ENCODE results near the gene KLHL29.

The KLHL29 gene

DNA sequence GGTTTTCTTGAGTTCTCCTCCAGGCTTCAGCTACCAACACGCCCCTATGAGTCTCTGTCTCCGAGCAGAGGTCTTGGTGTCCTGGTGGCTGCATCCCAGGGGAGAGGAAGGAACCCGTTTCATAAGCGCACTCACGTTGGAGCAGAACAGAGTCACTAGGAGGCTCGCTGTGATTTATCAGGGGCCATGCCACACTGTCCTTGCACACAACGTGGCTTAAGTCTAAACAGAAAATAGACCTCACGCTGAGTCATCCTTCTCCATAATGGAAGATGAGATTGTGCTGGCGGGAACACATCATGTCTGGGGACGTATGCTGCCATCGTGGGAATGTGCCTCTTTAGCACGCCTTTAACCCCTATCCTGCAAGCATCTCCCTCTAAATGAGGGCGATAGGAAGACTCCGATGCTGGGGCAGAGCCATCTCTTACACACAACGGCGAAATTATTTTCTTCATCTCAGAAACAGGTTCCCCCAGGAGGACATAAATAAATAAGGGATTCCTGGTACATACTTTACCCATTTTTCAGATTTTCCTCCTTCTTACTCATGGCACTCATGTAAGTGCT lies 211.4 kb downstream of the KLHL29 start:
- no peak for DNase-seq

DNA sequence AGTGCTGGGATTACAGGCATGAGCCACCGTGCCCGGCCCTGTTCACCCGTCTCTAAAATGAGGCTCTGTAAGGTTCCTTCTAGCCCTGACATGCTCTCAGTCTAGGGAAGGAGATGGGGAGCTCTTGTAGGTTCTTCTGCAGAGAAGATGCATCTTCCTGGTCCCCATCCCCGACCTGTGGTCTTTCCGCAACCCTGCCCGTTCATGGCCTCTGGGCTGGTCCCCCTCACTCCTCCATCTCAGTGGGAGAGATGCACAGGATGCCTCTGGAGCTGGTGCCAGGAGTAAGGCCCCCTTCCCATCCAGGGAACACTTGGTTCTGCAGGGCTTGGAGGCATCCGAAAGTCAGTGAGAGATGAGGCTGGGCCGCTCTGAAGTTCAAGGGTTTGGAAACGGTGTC lies 212.7 kb downstream of the KLHL29 start:
- DNase-seq: no peak

DNA sequence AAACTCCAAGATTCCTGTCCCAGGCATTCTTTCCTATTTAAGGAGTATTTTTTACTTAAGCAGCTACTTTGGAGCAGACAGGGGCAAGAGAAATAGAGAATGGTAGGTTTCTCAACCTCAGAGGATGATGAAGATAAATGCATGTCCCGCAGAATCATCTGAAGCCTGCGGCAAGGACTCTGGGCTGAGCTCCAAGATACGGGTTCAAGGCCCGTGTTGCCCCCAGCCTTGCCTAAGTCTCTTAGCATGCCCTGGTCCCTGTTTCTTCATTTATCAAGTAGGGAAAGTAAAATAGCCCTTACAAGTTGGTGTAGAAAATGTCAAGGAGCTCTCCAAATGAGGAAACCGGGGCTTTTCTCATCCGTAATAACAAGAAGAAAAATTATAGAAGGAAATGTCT lies 214.0 kb downstream of the KLHL29 start:
- no peak for DNase-seq

DNA sequence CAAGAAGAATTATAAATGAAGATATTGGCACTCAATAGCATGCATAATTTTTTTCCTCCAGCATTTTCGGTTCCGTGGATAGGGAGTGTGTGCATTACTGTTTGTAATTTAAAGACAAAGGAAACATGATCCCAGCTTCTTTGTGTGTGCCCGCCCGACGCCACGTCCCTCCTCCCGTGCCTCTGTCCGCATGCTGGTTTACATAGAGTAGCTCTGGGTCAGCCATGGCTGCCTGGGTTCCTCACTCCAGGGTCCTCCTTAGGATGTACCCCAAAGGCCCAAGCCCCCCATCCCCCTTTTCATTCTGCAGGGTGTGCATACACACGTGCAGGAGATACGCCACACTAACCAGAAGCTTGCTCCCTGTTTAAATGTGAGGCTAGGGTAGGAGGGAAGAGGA lies 214.7 kb downstream of the KLHL29 start:
- no peak for DNase-seq

DNA sequence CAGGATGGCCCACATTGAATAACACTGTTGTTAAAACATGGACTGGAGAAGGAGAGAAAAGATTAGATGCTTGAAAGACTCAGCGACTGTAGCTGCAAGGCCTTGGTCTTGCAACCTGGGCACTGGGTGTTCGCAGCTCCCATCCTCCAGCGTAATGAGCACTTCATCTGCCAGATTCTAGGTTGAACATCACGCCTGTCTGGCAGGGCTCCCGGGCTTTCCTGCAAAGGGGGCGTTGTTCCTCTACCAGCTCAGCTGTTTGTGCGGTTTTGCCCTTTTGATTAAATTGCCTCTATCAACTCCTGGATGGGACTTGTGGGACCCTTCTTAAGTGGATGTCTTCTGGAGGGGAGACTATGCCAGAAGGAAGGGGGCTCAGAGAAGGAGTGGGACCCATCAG lies 215.4 kb downstream of the KLHL29 start:
- DNase-seq: no peak

DNA sequence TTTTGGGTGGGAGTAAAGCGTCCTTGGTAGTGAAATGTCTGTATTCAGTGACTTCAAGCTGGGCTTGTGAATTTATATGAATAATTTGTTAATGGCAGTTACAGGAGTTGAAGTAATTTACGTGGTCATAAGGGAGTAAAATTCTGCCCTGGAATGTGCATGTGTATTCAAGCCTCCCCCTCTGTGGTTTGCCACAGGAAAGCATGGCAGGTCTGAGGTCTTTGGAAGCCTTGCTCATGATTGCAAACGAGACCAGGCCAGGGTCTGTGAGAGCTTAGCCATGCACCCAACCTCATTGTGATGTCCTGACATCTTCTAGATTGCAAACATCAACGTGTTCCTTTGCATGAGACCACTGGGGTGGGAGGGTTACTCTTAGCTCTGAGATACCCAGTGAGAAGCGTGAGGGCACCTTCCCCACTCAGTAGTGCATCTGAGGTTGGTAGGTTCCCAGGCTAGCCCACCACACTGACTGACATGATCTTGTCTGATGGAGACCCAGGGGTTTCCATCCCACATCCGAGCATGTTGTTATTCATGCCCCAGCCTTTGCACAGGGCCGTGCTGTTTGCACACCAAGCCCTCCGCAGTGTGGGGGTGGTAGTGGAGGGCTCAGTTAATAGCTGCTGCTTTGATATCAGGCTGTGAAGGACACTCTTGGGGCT lies 216.5 kb downstream of the KLHL29 start:
- no peak for DNase-seq

DNA sequence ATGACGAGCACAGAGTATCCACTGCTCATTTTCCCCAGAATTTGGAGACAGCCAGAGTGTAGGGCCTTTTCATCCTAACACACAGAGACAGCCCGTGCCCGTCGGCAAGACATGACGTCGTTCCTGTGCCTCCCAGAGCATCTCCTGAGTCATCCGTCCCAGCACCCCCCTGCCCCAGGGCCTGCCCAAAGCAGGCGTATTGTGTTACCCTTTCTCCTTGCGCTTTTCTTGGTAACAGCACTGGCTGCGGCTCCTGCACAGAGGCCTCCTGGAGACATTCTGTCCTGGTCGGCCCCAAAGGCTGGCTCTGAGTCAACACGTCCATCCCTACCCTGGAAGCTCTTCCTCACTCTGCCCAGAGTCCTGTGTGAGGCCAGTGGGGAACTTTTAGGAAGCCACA lies 217.1 kb downstream of the KLHL29 start:
- no peak for DNase-seq

DNA sequence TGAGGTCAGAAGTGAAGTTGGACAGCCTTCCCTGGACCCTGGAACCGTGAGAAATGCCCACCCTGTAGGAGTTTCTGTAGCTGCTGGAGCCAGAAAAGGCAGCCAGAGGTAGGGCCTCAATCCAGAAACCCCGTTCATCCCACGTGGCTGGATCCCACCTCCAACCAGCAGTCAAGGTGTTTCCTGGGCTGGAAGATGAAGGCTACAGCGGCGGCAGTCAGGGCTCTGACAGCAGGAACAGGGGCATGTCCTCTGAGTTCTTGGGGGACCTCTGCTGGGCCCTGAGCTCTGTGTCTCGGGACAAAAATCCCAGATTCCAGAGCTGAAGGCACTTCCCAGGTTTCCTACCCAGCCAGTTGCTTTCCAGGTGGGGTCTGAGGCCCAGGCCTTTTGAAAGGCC lies 218.2 kb downstream of the KLHL29 start:
- DNase-seq: no peak

DNA sequence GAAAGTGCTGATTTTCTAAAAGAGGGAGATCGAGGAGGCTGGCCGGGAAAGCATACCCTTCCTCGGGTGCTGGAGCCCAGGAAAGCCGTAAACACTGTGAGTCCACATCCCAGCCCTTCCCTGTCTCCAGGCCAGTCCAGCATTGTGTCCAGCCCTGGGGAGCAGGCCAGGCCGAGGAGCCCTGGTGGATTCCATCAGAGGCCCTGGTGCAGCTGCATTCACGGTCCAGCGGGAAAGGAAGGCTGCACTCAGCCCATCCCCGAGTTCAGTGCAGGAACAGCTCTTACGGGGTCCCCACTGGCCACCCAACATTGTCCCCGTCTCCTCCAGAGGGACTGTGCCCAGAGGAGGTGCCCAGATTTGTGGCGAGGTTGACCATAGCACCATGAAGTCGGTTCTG lies 218.6 kb downstream of the KLHL29 start:
- DNase-seq: no peak

DNA sequence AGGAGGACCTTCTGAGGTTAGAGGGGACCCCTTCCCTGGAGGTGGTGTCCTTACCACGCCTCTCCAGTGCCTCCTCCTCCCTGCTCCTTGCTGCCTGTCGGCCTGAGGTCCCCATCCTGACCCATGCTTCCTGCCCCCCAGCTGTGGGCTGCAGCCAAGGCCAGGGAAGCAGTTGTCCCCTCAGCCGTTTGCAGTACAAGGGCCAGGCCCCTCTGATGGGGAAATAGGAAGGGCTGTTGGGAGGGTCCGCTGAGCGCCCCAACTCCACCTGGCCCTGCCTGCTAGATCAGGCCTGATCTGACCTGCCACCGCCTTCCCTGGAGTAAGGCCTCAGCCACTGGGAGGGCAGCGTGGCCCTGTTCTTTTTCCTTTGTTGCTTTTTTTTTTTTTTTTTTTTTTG lies 219.8 kb downstream of the KLHL29 start:
- no peak for DNase-seq

DNA sequence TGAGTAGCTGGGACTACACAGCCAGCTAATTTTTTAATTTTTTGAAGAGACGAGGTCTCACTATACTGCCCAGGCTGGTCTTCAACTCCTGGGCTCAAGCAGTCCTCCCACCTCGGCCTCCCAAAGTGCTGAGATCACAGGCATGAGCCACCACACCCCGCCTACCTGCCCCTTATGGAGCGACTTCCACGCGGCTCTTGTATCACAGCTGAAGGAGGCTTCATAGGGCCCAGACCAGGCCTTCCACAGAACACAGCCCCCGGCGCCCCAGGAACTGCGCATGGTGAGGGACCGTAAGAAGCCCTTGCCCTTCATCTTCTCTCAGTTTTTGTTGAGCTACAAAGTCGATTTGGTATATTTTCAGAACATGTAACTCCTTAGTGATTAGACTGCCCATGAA lies 220.3 kb downstream of the KLHL29 start:
- DNase-seq: no peak

DNA sequence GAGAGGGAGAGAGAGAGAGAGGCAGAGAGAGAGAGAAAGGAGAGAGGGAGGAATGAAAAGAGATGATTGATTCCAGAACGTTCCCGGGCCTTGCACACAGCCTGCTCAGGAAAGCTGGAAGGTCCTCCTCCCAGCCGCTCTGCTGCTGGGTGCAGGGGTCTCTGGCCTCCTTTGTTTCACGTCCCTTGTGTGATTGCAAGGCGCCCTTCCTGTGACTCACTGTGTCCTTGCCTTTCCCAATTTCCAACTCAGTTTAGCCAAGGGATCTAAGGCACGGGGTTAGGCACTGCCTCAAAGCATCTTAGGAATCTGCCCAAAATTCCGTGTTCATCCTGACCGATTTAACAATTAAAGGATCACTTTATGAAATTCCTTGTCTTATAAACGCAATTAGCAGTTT lies 221.2 kb downstream of the KLHL29 start:
- no peak for DNase-seq

DNA sequence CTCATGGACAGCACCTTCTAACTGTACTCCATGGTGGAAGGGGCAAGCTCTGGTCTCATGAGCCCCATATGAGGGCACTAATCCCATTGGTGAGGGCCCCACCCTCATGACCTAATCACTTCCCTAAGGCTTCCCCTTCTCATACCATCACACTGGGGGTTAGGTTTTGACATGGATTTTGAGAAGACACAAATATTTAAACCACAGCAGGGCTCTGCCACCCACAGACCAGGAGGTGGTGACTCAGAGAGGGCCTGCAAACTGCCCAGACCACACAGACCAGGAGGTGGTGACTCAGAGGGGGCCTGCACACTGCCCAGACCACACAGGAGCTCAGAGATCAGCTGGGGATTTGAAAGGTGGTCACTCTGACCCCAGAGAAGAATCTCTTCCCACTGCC lies 222.0 kb downstream of the KLHL29 start:
- DNase-seq: peak in 3 of 4 experiments; percentile 12 to 34 (median 25)

DNA sequence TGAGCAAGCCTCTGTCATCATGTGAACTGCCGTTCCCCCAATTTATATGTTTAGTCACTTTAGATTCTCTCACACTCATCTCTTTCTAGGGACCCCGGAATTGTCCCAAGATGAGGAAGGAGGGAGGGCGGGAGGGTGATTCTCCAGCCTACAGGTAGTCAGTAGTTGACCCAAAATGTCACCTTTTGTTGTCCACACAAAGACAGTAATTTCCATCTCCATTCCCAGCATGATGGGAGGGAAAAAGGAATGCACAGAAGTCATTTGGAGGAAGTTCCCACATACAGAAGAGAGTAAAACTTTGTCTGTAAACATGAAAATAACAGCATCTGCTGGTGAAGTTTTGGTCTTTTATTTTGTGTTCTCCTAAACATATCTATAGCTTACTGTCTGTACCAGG lies 222.9 kb downstream of the KLHL29 start:
- DNase-seq: peak in 1 of 4 experiments; percentile 10

DNA sequence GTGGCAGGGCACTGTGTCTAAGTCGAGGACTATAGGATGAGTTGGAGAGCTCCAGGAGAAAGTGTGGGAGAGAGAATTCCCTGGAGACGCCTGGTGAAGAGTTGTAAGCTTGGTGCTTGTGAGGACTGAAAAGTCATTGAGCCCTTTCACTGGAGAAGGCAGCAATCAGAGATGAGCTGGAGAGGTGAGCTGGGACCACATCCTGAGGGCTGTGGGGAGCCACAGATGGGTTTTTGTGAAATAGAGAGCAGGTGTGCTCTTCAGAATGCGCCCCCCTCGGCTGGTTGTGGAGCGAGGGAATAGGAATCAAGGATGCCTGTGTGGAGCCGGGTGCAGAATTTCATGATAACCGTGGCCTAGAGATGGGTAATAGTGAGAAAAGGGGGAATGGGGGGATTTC lies 224.3 kb downstream of the KLHL29 start:
- no peak for DNase-seq

DNA sequence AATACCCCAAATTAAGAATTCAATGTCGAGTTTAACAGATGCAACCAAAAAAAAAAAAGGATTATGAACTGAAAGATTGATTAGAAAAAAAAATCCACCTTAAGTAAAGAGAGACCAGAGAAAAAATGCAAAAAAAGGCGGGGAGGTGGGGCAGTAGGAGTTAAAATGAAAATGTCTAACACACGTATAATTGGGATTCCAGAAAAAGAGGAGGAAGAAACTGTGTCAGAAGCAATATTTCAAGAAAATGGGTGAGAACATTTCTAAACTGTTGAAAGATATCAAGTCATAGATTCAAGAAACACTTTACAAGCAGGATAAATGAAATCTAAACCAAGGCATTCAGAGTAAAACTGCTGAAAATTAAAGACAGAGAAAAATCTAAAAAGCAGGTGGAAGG lies 226.9 kb downstream of the KLHL29 start:
- no peak for DNase-seq

DNA sequence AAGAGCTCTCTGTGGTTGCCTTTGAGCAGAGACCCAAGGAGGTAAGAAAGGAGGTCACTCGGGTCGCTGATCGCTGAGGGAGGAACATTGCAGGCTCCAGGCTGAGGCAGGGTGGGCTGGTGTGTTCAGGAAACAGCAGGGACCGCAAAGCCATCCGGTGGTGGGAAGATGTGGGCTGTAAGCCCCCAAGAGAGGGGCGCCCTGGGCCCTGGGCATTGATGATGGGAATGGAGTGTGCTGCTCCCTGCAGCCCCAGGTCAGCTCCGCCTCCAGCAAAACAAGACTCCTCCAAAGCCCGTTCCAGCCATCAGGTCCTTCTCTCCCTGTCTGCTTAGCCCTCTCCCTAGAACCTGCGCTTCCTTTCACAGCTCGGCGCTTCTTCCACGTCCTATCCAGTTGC lies 229.7 kb downstream of the KLHL29 start:
- DNase-seq: no peak

DNA sequence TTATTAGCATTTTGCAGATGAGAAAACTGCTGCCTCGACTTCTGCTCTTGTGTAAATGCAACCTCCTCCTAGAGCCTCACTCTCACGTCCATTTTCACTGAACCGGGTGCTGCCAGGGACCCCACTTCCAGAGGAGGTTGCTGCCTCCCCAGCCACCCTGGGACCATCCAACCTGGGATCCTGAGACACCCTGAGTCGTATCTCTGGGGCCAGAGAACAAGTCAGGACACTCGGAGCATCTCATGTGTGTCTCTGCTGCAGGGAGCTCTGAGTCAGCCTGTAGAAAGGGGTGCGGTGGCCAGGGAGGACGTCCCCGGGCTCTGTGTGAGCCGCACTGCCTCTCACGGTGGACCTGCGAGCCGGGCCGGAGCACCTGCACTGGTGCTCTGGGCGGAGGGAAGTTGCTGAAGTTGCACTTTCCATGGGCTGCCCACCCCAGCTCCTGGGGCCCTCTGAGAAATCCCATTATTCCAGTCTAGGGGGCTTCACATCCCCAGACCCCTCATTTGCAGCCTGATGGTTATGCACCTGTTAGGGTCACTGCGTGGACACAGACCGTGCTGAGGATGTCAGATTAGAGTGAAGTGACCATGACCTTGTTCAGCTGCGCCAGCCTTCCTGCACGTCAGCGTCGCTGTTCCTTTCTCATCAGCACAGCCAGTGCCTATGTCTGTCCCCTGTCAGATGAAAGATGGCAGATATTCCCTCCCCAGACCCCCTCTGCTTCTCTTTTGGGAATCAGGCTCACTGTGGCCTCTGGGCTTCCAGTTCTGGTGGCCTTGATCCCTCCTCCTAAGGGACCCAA lies 230.4 kb downstream of the KLHL29 start:
- no peak for DNase-seq

DNA sequence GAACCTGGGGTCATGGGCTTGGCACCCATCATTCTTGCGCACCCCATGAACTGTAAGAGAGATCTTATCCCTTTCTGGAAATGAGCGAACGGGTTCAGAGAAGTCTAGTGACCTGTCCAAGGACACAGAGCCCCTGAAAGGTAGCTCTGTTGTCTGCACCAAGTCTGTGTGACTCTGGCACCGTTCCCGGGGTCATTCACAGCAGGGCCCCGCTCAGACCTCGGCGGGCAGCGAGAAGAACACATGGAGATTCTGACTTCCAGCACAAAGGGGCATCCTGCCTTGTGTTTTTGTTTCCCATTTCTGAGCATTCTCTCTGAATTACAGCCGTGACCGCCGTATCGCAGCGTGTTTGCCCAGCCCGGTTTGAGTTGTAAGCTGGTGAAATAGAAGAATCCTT lies 231.7 kb downstream of the KLHL29 start:
- DNase-seq: no peak

DNA sequence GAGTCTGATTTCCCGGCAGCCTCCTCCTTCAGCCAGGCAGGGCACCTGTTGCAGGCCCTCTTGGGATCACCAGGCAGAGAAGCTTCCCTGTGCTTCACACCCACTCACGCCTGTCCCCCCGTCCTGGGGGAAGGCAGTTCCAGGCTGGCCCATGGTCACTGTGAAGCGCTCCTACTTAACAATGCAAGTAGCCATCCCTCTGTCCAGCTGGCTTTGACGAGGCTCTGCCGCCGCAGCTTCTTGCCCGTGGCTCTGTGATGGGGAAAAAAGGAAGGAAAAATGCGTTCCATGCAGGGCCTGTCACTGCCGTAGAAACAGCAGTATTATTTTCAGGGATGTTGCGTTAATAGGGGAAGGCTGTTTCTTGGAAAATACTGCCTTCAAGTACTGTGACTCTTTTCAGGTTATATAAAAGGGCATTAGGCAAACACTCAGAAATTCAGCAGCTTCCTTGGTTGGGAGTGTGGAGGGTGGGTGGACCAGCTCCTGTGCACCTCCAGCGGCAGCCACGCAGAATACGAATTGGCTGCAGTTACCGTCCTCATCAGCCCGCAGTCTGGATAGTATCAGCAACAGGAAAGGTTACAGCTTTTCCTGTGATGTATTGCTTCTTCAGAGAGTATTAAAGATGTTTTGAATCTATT lies 232.3 kb downstream of the KLHL29 start:
- DNase-seq: no peak

DNA sequence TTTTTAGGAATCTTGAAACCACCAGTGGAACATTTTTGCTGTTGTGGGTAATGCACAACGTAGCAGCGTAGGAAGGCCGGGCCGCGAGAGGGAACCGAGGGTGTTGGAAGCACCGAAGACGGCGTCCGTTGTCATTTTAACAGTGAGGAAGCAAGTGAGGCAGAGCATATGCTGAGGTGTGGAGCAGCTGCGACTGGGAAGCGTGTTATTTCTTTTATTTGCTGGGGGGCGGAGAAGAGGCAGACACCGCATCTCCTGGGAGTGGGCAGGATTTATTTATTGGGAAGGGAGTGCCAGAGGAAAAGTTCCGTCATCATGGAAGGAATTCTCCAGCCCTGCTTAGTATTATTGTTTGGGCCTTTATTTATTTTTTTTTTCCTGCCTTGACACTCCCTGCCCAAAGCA lies 232.8 kb downstream of the KLHL29 start:
- no peak for DNase-seq

DNA sequence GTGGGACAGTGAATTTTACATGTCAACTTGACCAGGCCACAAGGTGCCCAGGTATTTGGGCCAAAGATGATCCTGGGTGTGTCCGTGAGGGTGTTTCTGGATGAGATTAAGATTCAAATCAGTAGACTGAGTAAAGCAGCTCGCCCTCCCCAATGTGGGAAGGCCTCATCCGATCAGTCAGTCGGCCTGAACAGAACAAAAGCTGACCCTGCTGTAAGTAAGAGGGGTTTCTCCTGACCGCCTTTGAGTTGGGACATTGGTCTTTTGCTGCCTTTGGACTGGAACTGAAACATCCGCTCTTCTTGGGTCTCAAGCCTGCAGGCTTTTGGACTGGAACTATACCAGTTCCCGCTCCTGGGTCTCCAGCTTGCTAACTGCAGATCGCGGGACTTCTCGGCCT lies 233.3 kb downstream of the KLHL29 start:
- no peak for DNase-seq

DNA sequence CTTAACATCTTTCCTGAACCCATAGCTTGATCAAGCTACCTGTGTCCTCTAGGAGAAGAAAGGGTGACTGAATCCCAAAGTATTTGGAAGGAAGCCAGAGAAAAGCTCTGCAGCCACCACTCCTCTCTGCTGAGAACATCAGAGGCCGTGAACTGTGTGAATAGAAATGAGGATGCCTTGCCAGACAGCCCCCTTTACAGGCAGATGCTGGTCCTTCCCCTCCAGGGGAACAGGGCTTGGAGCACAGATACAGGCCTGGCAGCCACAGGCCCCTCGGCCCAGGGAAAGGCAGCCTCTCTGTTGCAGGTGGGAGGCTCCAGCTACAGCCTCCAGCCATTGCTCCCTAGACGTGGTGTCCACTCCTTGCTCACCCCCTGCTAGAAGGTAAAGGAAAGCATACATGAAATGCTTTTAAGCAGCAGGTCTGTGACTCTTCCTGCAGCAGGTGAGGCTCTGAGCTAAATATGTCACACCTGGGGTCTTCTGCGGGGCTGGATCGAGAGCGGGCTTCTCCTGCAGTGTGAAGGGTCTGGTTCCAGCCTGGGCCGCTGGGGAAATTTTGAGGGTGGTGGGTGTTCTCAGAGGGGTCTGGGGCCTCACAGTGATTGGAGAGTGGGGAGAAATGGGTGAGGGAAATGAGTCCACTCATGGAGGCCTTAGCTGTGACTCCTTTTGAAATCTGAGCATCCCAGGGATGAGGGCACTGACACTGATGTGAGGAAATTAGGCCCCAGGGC lies 234.0 kb downstream of the KLHL29 start:
- DNase-seq: no peak

All from suppressor macrophage (primary cell).